HepG2 (cell line): ENCODE data around the gene CARHSP1. TPM values are rescaled to one million over a fixed set of nuclear protein-coding genes. Genes with fewer than 3 reads are reported as not detected.

Source experiments
- ARID5B ChIP-seq: IDR thresholded peaks from 2 replicates; pipeline ENCODE4 v1.4.0; 2020; ENCODE audit warnings: mild to moderate bottlenecking, missing genetic modification reagents
- CEBPB ChIP-seq: IDR thresholded peaks from 2 replicates; pipeline ENCODE4 v1.6.1; 2011; ENCODE audit warnings: low read depth, low read length, improper control_type of control experiment, borderline replicate concordance
- DR1 ChIP-seq: sonication (generic); formaldehyde crosslinking; IDR thresholded peaks from 2 replicates; pipeline ENCODE4 v1.8.0; 2021; ENCODE audit warnings: mild to moderate bottlenecking, missing genetic modification reagents, inconsistent platforms
- MAFF ChIP-seq: IDR thresholded peaks from 2 replicates; pipeline ENCODE4 v1.6.1; 2011; ENCODE audit warnings: low read depth, low read length, improper control_type of control experiment
- NCOA1 ChIP-seq: sonication (generic); formaldehyde crosslinking; IDR thresholded peaks from 2 replicates; pipeline ENCODE4 v1.9.0; 2021; ENCODE audit warnings: missing genetic modification reagents
- NONO ChIP-seq, 2 experiments: fragments of 450-650 bp in 1 of 2; sonication (generic) in 1 of 2; formaldehyde crosslinking in 1 of 2; IDR thresholded peaks in 1 of 2; conservative IDR thresholded peaks in 1 of 2; 2 replicates each; pipeline versions ENCODE4 v1.6.1 to v1.8.0; 2017 to 2022; ENCODE audit warnings: mild to moderate bottlenecking in 1 of 2, missing genetic modification reagents in 1 of 2, moderate library complexity in 1 of 2
- POGZ ChIP-seq: sonication (generic); formaldehyde crosslinking; IDR thresholded peaks from 2 replicates; pipeline ENCODE4 v1.4.0; 2020; ENCODE audit warnings: mild to moderate bottlenecking, missing genetic modification reagents
- RARG ChIP-seq: sonication (generic); formaldehyde crosslinking; IDR thresholded peaks from 2 replicates; pipeline ENCODE4 v1.4.0; 2020; ENCODE audit warnings: low read depth, mild to moderate bottlenecking, missing genetic modification reagents
- SUZ12 ChIP-seq: fragments of 150-350 bp; IDR thresholded peaks from 2 replicates; pipeline ENCODE4 v1.6.1; 2014; ENCODE audit warnings: low read depth, low read length
- TFDP2 ChIP-seq: sonication (generic); formaldehyde crosslinking; IDR thresholded peaks from 2 replicates; pipeline ENCODE4 v1.4.0; 2020; ENCODE audit warnings: missing genetic modification reagents
- TMF1 ChIP-seq: sonication (generic); formaldehyde crosslinking; IDR thresholded peaks from 2 replicates; pipeline ENCODE4 v1.8.1; 2022; ENCODE audit warnings: low read depth, missing genetic modification reagents
- TRAFD1 ChIP-seq: sonication (generic); formaldehyde crosslinking; IDR thresholded peaks from 2 replicates; pipeline ENCODE4 v1.5.1; 2020; ENCODE audit warnings: missing genetic modification reagents, mild to moderate bottlenecking, borderline replicate concordance
- ZMAT3 ChIP-seq: sonication (generic); formaldehyde crosslinking; conservative IDR thresholded peaks from 2 replicates; pipeline ENCODE4 v1.7.0; 2021; ENCODE audit warnings: missing genetic modification reagents
- ZNF142 ChIP-seq: sonication (generic); formaldehyde crosslinking; IDR thresholded peaks from 2 replicates; pipeline ENCODE4 v1.4.0; 2020; ENCODE audit warnings: missing genetic modification reagents
- ZNF17 ChIP-seq: sonication (generic); formaldehyde crosslinking; IDR thresholded peaks from 2 replicates; pipeline ENCODE4 v1.5.0; 2020; ENCODE audit warnings: mild to moderate bottlenecking, missing genetic modification reagents
- ZNF549 ChIP-seq: sonication (generic); formaldehyde crosslinking; IDR thresholded peaks from 2 replicates; pipeline ENCODE4 v1.5.0; 2020; ENCODE audit warnings: missing genetic modification reagents
- polyA plus RNA-seq, 8 experiments: library from polyadenylated mRNA; depleted of rRNA in 3 of 8; stranded (reverse) in 7 of 8; unstranded in 1 of 8; fragments of >200 nt; fragmentation: Illumina TruSeq in 4 of 8; extraction: Trizol in 4 of 8; gene quantifications; 2 replicates each; pipeline versions ENCODE4 v1.2.1 to v1.2.3, GENCODE V29; 2011 to 2016; ENCODE audit warnings: low read depth in 4 of 8, missing spikeins in 1 of 8, mixed read lengths in 1 of 8; ENCODE audit not compliant: insufficient read depth in 1 of 8
- total RNA-seq, 5 experiments: library from RNA; depleted of rRNA; stranded (reverse); fragments of >200 nt; fragmentation: Illumina TruSeq; extraction: Trizol; gene quantifications; 2 replicates each; pipeline ENCODE4 v1.2.3, GENCODE V29; 2016; ENCODE audit warnings: low read depth in 1 of 5

Gene CARHSP1
- total and polyA plus RNA-seq, 2 of the 13 experiments (the other 11 are each of a cell fraction or from before 2014, with no cell fraction given) = 173 to 345 TPM

GRCh38 chr16:8868416-8869211 lies at the start of gene CARHSP1 (continued):
- TF ChIP-seq ARID5B = peak; percentile 32; the same call in 1 of the 2 replicates
- TF ChIP-seq DR1 (CRISPR knock-in tag) = peak; percentile 68
- no peak for TF ChIP-seq NCOA1 (CRISPR knock-in tag)
- TF ChIP-seq TFDP2 (CRISPR knock-in tag) = peak; percentile 80; the same call in 1 of the 2 replicates
- TF ChIP-seq POGZ = no peak
- TF ChIP-seq ZNF17 = no peak
- TF ChIP-seq CEBPB = peak; percentile 36; the same call in 1 of the 2 replicates
- no peak for TF ChIP-seq RARG
- no peak for TF ChIP-seq MAFF
- peak; percentile 55; the same call in 1 of the 2 replicates for TF ChIP-seq ZNF142 (CRISPR knock-in tag)
- no peak; the same call in none of the 2 replicates for TF ChIP-seq ZMAT3 (CRISPR knock-in tag)
- no peak for TF ChIP-seq ZNF549 (CRISPR knock-in tag)
- no peak for TF ChIP-seq TRAFD1 (CRISPR knock-in tag)
- TF ChIP-seq TMF1 = peak; percentile 41; the same call in 1 of the 2 replicates
- no peak for TF ChIP-seq SUZ12
- no peak for TF ChIP-seq NONO (IDR thresholded peaks at IDR 0.05)
- peak; percentile 55; the same call in 1 of the 2 replicates for TF ChIP-seq NONO (CRISPR knock-in tag; conservative IDR thresholded peaks at IDR 0.05)
